H1 (cell line): ENCODE measurements around the gene IL1RAPL1. TPM values are rescaled to one million over a fixed set of nuclear protein-coding genes. Genes with fewer than 3 reads are reported as not detected.
A peak's percentile ranks its signal among the peaks of the same experiment; 100 is the strongest.

Experiments
- CTCF ChIA-PET: fragments of 300-600 bp; sonication (Branson Sonifier 250); formaldehyde crosslinking; loops from one replicate; lab custom pipeline; 2021; ENCODE audit not compliant: partially characterized antibody; lab: Charles Lee
- POLR2A ChIA-PET: fragments of 300-600 bp; sonication (Branson Sonifier 250); formaldehyde crosslinking; loops from one replicate; lab custom pipeline; 2021; ENCODE audit warnings: inconsistent platforms; ENCODE audit not compliant: partially characterized antibody; lab: Charles Lee
- DNase-seq, 2 experiments: peaks; one replicate each; pipeline versions ENCODE4 v3.0.0 to v3.0.0-alpha.2; 2010 to 2022; ENCODE audit warnings: low spot score in 2 of 2, low read depth in 1 of 2, mixed read lengths in 1 of 2
- FAIRE-seq: peaks from 2 replicates; lab custom pipeline; 2011; peaks lifted over from hg19 to GRCh38; lab: Jason Lieb, UNC
- H2AFZ ChIP-seq: 2 replicates; pipeline ENCODE4 v1.8.1; 2012; ENCODE audit warnings: low read length, inconsistent platforms
- H2AK5ac ChIP-seq: 2 replicates; pipeline ENCODE4 v1.6.1; 2013; ENCODE audit warnings: low read depth, low read length
- H2BK120ac ChIP-seq: replicated peaks from 2 replicates; pipeline ENCODE3; 2013; ENCODE audit warnings: low read depth, low read length, inconsistent platforms
- H2BK12ac ChIP-seq: 2 replicates; pipeline ENCODE4 v1.6.1; 2013; ENCODE audit warnings: low read depth, low read length
- H2BK15ac ChIP-seq: 2 replicates; pipeline ENCODE4 v1.6.1; 2013; ENCODE audit warnings: low read length
- H2BK20ac ChIP-seq: 2 replicates; pipeline ENCODE4 v1.6.1; 2013; ENCODE audit warnings: low read length
- H2BK5ac ChIP-seq: 2 replicates; pipeline ENCODE4 v1.6.1; 2013; ENCODE audit warnings: low read depth, low read length
- H3K14ac ChIP-seq: 2 replicates; pipeline ENCODE4 v1.6.1; 2013; ENCODE audit warnings: inconsistent platforms; ENCODE audit not compliant: insufficient read length
- H3K18ac ChIP-seq: 2 replicates; pipeline ENCODE4 v1.6.1; 2013; ENCODE audit warnings: low read length; ENCODE audit errors: extremely low read depth
- H3K23ac ChIP-seq: 2 replicates; pipeline ENCODE4 v1.6.1; 2013; ENCODE audit warnings: inconsistent platforms; ENCODE audit not compliant: insufficient read length
- H3K23me2 ChIP-seq: 2 replicates; pipeline ENCODE4 v1.6.1; 2013; ENCODE audit warnings: low read depth, low read length
- H3K27ac ChIP-seq: 2 replicates; pipeline ENCODE4 v1.6.1; 2011; ENCODE audit warnings: low read depth, low read length, inconsistent platforms
- H3K27me3 ChIP-seq, 4 experiments: replicated peaks in 1 of 4; 1 replicate in 1 of 4; 2 replicates in 3 of 4; pipeline versions ENCODE4 v1.6.1 to v1.8.1; 2011 to 2013; ENCODE audit warnings: low read length in 3 of 4, mild to moderate bottlenecking in 3 of 4, inconsistent platforms in 2 of 4, mixed read lengths in 2 of 4, moderate library complexity in 1 of 4; ENCODE audit not compliant: control insufficient read depth in 3 of 4, insufficient read depth in 3 of 4; ENCODE audit errors: extremely low read depth in 1 of 4
- H3K36me3 ChIP-seq, 4 experiments: 2 replicates each; pipeline versions ENCODE4 v1.6.1 to v1.8.1; 2011 to 2013; ENCODE audit warnings: mild to moderate bottlenecking in 4 of 4, low read length in 3 of 4, moderate library complexity in 2 of 4, control low read depth in 1 of 4, inconsistent platforms in 1 of 4; ENCODE audit not compliant: insufficient read depth in 4 of 4, control insufficient read depth in 2 of 4
- H3K4ac ChIP-seq: replicated peaks from 2 replicates; pipeline ENCODE3; 2013; ENCODE audit warnings: low read length, low read depth, mixed read lengths, inconsistent platforms; ENCODE audit not compliant: insufficient read length
- H3K4me1 ChIP-seq, 4 experiments: replicated peaks in 1 of 4; 1 replicate in 1 of 4; 2 replicates in 3 of 4; pipeline versions ENCODE4 v1.6.1 to v1.8.1; 2011 to 2013; ENCODE audit warnings: low read length in 3 of 4, inconsistent platforms in 2 of 4, mixed read lengths in 1 of 4; ENCODE audit not compliant: insufficient read depth in 4 of 4, control insufficient read depth in 3 of 4
- H3K4me2 ChIP-seq, 2 experiments: 2 replicates each; pipeline versions ENCODE4 v1.6.1 to v1.8.1; 2011 to 2013; ENCODE audit warnings: low read depth in 2 of 2, low read length in 2 of 2, control low read depth in 1 of 2, inconsistent platforms in 1 of 2, mild to moderate bottlenecking in 1 of 2; ENCODE audit not compliant: insufficient read depth in 1 of 2
- H3K4me3 ChIP-seq, 4 experiments: fragments of 200-600, 300-600 bp in 1 of 4; sonication (generic), shearing (Covaris generic), sonication (Bioruptor Twin) in 1 of 4; 2 replicates each; pipeline versions ENCODE4 v1.5.1 to v1.8.1; 2011 to 2016; ENCODE audit warnings: low read length in 4 of 4, low read depth in 3 of 4, control low read depth in 2 of 4, inconsistent platforms in 2 of 4, mild to moderate bottlenecking in 2 of 4, mixed read lengths in 1 of 4, moderate library complexity in 1 of 4; ENCODE audit not compliant: insufficient read depth in 2 of 4; ENCODE audit errors: extremely low read depth in 1 of 4
- H3K56ac ChIP-seq: replicated peaks from 2 replicates; pipeline ENCODE3; 2013; ENCODE audit warnings: low read depth, mild to moderate bottlenecking, mixed read lengths, low read length, inconsistent platforms; ENCODE audit not compliant: insufficient read length
- H3K79me1 ChIP-seq: 2 replicates; pipeline ENCODE4 v1.6.1; 2013; ENCODE audit warnings: low read depth, low read length, control low read depth
- H3K79me2 ChIP-seq, 2 experiments: 2 replicates each; pipeline versions ENCODE4 v1.6.1 to v1.8.1; 2012 to 2013; ENCODE audit warnings: low read length in 2 of 2, mild to moderate bottlenecking in 2 of 2, inconsistent platforms in 1 of 2; ENCODE audit not compliant: insufficient read depth in 2 of 2, control insufficient read depth in 1 of 2
- H3K9ac ChIP-seq, 4 experiments: replicated peaks in 1 of 4; 1 replicate in 1 of 4; 2 replicates in 3 of 4; pipeline versions ENCODE4 v1.6.1 to v1.8.1; 2011 to 2013; ENCODE audit warnings: low read depth in 3 of 4, low read length in 3 of 4, control low read depth in 2 of 4, mild to moderate bottlenecking in 2 of 4, moderate library complexity in 2 of 4, inconsistent platforms in 1 of 4; ENCODE audit errors: extremely low read depth in 1 of 4
- H3K9me3 ChIP-seq, 2 experiments: 2 replicates each; pipeline versions ENCODE4 v1.6.1 to v1.8.1; 2012 to 2013; ENCODE audit warnings: mild to moderate bottlenecking in 2 of 2, moderate library complexity in 2 of 2, control low read depth in 1 of 2, inconsistent platforms in 1 of 2, low read depth in 1 of 2, low read length in 1 of 2, mixed read lengths in 1 of 2; ENCODE audit not compliant: insufficient read depth in 2 of 2
- H4K20me1 ChIP-seq, 2 experiments: replicated peaks in 1 of 2; 2 replicates each; pipeline versions ENCODE3 to v1.8.1; 2011 to 2013; ENCODE audit warnings: inconsistent platforms in 2 of 2, low read length in 2 of 2, mild to moderate bottlenecking in 1 of 2; ENCODE audit not compliant: insufficient read depth in 2 of 2, control insufficient read depth in 1 of 2
- H4K5ac ChIP-seq: 2 replicates; pipeline ENCODE4 v1.6.1; 2013; ENCODE audit warnings: low read length, low read depth, mixed read lengths, inconsistent platforms; ENCODE audit not compliant: insufficient read length
- H4K8ac ChIP-seq: 2 replicates; pipeline ENCODE4 v1.8.0; 2013; ENCODE audit warnings: mild to moderate bottlenecking, moderate library complexity, low read length, inconsistent platforms; ENCODE audit not compliant: insufficient read depth; ENCODE audit errors: extremely low read depth
- H4K91ac ChIP-seq: replicated peaks from 2 replicates; pipeline ENCODE3; 2013; ENCODE audit warnings: low read length, mixed read lengths, inconsistent platforms; ENCODE audit not compliant: insufficient read length
- CBX8 ChIP-seq: fragments of 300-800, 300-1000 bp; sonication (generic); IDR thresholded peaks from 2 replicates; pipeline ENCODE4 v1.7.1; 2016; ENCODE audit warnings: low read depth, low read length, borderline replicate concordance
- KDM1A ChIP-seq: fragments of 200-600, 300-600 bp; sonication (generic); IDR thresholded peaks from 2 replicates; pipeline ENCODE4 v1.7.1; 2016; ENCODE audit warnings: mild to moderate bottlenecking, low read length, borderline replicate concordance
- RAD21 ChIP-seq, 2 experiments: IDR thresholded peaks in 1 of 2; conservative IDR thresholded peaks in 1 of 2; 2 replicates each; pipeline ENCODE4 v1.6.1; 2011; ENCODE audit warnings: low read depth in 2 of 2, low read length in 2 of 2, improper control_type of control experiment in 1 of 2, inconsistent platforms in 1 of 2, mild to moderate bottlenecking in 1 of 2, moderate library complexity in 1 of 2
- RXRA ChIP-seq: IDR thresholded peaks from 2 replicates; pipeline ENCODE4 v1.6.1; 2011; ENCODE audit warnings: low read depth, mild to moderate bottlenecking, low read length, moderate library complexity; ENCODE audit not compliant: insufficient read depth
- WGBS, 2 experiments: shearing (Covaris generic) in 1 of 2; methylation state at CpG; one replicate each; pipeline versions ENCODE4 v1.1.6 to v1.1.7; 2013 to 2015; ENCODE audit warnings: low lambda C conversion rate in 2 of 2, mixed read lengths in 2 of 2, inconsistent platforms in 1 of 2, low coverage in 1 of 2, missing lambda C conversion rate in 1 of 2; ENCODE audit not compliant: insufficient replicate concordance in 2 of 2, insufficient coverage in 1 of 2, insufficient read length in 1 of 2; ENCODE audit errors: extremely low coverage in 1 of 2, missing lambda C conversion rate in 1 of 2; 5-methylcytosine and 5-hydroxymethylcytosine counted together
- polyA plus RNA-seq, 7 experiments: library from polyadenylated mRNA; depleted of rRNA in 3 of 7; stranded (reverse) in 5 of 7; unstranded in 2 of 7; fragments of >200 nt in 5 of 7; fragments of 200-250 nt in 2 of 7; gene quantifications; 1 replicate in 5 of 7; 2 replicates in 1 of 7; 4 replicates in 1 of 7; pipeline versions ENCODE4 v1.2.1 to v1.2.3, GENCODE V29; 2011 to 2013; ENCODE audit warnings: missing spikeins in 2 of 7, mixed read lengths in 2 of 7
- total RNA-seq: library from RNA; stranded (reverse); fragmentation: NEBNext Ultra II Directional; extraction: Animal tissue kit (Norgen Biotek cat#: 25700); gene quantifications from 2 replicates; pipeline ENCODE4 v1.2.1, GENCODE V29; 2021
- TF ChIP-seq, protein P1 (sequence below): IDR thresholded peaks from 2 replicates; pipeline ENCODE4 v1.6.1; 2011; ENCODE audit warnings: low read depth, mild to moderate bottlenecking, low read length; ENCODE audit not compliant: insufficient read depth
- TF ChIP-seq, protein P2 (sequence below), 3 experiments: IDR thresholded peaks; 1 replicate in 2 of 3; 2 replicates in 1 of 3; pipeline versions ENCODE4 v1.5.1 to v1.6.1; 2011; ENCODE audit warnings: low read length in 3 of 3, mild to moderate bottlenecking in 3 of 3, inconsistent platforms in 2 of 3, low read depth in 1 of 3, moderate library complexity in 1 of 3; ENCODE audit not compliant: insufficient read depth in 1 of 3; ENCODE audit errors: control extremely low read depth in 1 of 3

Gene IL1RAPL1
- total and polyA plus RNA-seq, 2 of the 8 experiments (the other 6 are each of a cell fraction or from before 2014, with no cell fraction given) = 0.11 to 0.35 TPM

DNA sequence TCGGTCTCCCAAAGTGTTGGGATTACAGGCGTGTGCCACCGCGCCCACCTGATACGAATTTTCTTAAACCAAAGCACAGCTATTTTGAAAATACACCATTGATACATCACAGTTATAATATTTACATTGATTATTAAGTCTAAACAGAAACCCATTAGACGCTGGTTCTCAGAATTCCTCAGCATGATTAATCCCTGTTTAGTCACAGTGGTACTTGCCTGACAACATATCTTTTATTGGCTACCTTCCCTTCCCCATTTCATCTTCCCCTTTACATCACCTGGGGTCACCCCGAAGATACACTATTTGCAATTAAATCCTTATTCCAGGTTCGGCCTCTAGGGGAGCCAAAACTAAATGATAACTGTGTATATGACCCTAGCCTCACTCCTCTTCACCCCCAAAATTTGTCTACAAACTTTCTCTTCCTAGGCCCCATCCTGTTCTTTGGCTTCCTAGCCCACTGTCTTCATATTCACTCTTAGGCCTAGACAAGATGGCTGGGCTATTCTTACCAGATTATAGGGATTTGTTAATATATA, 36.8 kb upstream of the IL1RAPL1 start:
- Histone ChIP-seq H2BK5ac (no peak overlapping the region), H2AFZ (no peak overlapping the region), H3K56ac (no peak overlapping the region), H3K14ac (no peak overlapping the region), H3K4me3 (no peak overlapping the region), H3K36me3 (no peaks in the 10 kb centered on the region), H3K27ac (no peak overlapping the region), H3K4me2 (no peak overlapping the region), H2BK15ac (no peak overlapping the region), H3K18ac (no peak overlapping the region), H4K8ac (no peak overlapping the region), H3K79me2 (no peaks in the 10 kb centered on the region), H2BK20ac (no peak overlapping the region), H3K27me3 (no peaks in the 10 kb centered on the region), H4K5ac (no peak overlapping the region), H3K23me2 (no peaks in the 10 kb centered on the region), H3K4ac (no peak overlapping the region), H2BK12ac (no peak overlapping the region), H3K9ac (no peak overlapping the region), H3K4me1 (no peaks in the 10 kb centered on the region), H2BK120ac (no peak overlapping the region), H4K20me1 (no peaks in the 10 kb centered on the region), H3K23ac (no peak overlapping the region), H2AK5ac (no peak overlapping the region), H3K79me1 (no peaks in the 10 kb centered on the region), H3K9me3 (no peaks in the 10 kb centered on the region), H4K91ac (no peak overlapping the region)
- FAIRE-seq (no peak), DNase-seq (no peak)
- TF ChIP-seq KDM1A = no peak
- TF ChIP-seq, protein P1, sequence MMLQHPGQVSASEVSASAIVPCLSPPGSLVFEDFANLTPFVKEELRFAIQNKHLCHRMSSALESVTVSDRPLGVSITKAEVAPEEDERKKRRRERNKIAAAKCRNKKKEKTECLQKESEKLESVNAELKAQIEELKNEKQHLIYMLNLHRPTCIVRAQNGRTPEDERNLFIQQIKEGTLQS = no peak
- no peak for TF ChIP-seq CBX8
- no peak for TF ChIP-seq RXRA
- TF ChIP-seq, protein P2, sequence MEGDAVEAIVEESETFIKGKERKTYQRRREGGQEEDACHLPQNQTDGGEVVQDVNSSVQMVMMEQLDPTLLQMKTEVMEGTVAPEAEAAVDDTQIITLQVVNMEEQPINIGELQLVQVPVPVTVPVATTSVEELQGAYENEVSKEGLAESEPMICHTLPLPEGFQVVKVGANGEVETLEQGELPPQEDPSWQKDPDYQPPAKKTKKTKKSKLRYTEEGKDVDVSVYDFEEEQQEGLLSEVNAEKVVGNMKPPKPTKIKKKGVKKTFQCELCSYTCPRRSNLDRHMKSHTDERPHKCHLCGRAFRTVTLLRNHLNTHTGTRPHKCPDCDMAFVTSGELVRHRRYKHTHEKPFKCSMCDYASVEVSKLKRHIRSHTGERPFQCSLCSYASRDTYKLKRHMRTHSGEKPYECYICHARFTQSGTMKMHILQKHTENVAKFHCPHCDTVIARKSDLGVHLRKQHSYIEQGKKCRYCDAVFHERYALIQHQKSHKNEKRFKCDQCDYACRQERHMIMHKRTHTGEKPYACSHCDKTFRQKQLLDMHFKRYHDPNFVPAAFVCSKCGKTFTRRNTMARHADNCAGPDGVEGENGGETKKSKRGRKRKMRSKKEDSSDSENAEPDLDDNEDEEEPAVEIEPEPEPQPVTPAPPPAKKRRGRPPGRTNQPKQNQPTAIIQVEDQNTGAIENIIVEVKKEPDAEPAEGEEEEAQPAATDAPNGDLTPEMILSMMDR (IDR thresholded peaks at IDR 0.05; ENCODE audit: control extremely low read depth in 1 of 3, insufficient read depth in 1 of 3, low read depth in 1 of 3, low read length in 3 of 3) = peak in 1 of 3 experiments; percentile 26; a peak in 2 of 4 replicates
- TF ChIP-seq RAD21 (IDR thresholded peaks at IDR 0.05 in 1 of 2, conservative IDR thresholded peaks at IDR 0.05 in 1 of 2; ENCODE audit: low read depth in 2 of 2, low read length in 2 of 2) = peak; percentile 6 to 15; a peak in 2 of 4 replicates
- ChIA-PET POLR2A (no interaction called here), CTCF (no interaction called here)
- WGBS, 2 experiments = 95% methylated on average over 7 of the region's 8 CpGs; no CpG with 5 or more reads in 1 of the 2 experiments
